ENCODE measurements around the gene CCL22. TPM values are rescaled to one million over a fixed set of nuclear protein-coding genes. Genes with fewer than 3 reads are reported as not detected.
"Not testable (repeated sequence)": the region's sequence is repeated elsewhere in the genome, so short reads cannot be mapped to it uniquely, and the experiment has no call there.

CCL22 gene
- total and polyA plus RNA-seq, 2 experiments from 2014 or later, result 0.19 TPM; not detected in 1

GRCh38 chr16:57397493-57397892 lies 38.9 kb downstream of the CCL22 start:
- H3K4me2 ChIP-seq; H3K27ac Mint-ChIP-seq; H3K36me3 ChIP-seq (ENCODE audit: insufficient read depth); H3K9me3 Mint-ChIP-seq; ATAC-seq; H3K79me2 ChIP-seq (replicated peaks; ENCODE audit: insufficient read depth); H4K20me1 ChIP-seq (replicated peaks; ENCODE audit: insufficient read depth); H3K9me2 ChIP-seq (ENCODE audit: insufficient read depth); H3K4me1 Mint-ChIP-seq; H3K4me3 Mint-ChIP-seq; H3K27me3 ChIP-seq (ENCODE audit: insufficient read depth); H3K27ac ChIP-seq (ENCODE audit: low read depth); H3K27me3 Mint-ChIP-seq (ENCODE audit: insufficient read depth, low read depth, poor library complexity); H2AFZ ChIP-seq; H3K36me3 Mint-ChIP-seq (ENCODE audit: low read depth); H3K4me1 ChIP-seq (ENCODE audit: insufficient read depth); H3K4me3 ChIP-seq; DNase-seq (ENCODE audit: low spot score); H3F3A ChIP-seq (replicated peaks; ENCODE audit: low read depth): not testable (repeated sequence)

- Histone ChIP-seq H3K4me3 (no peak overlapping the region), H3K9me2 (ENCODE audit: insufficient read depth) (no peaks in the 10 kb centered on the region), H3K27me3 (ENCODE audit: insufficient read depth) (no peaks in the 10 kb centered on the region), H3K36me3 (ENCODE audit: insufficient read depth) (no peaks in the 10 kb centered on the region), H2AFZ (no peak overlapping the region), H3K79me2 (replicated peaks; ENCODE audit: insufficient read depth) (no peaks in the 10 kb centered on the region), H3K4me1 (ENCODE audit: insufficient read depth) (no peaks in the 10 kb centered on the region), H4K20me1 (replicated peaks; ENCODE audit: insufficient read depth) (no peaks in the 10 kb centered on the region), H3K4me2 (no peak overlapping the region), H3K27ac (ENCODE audit: low read depth) (no peak overlapping the region), H3F3A (replicated peaks; ENCODE audit: low read depth) (no peaks in the 10 kb centered on the region)
- Mint-ChIP-seq H3K4me3 (no peak overlapping the region), H3K27ac (no peak overlapping the region), H3K36me3 (ENCODE audit: low read depth) (no peaks in the 10 kb centered on the region), H3K9me3 (no peaks in the 10 kb centered on the region), H3K4me1 (no peaks in the 10 kb centered on the region), H3K27me3 (ENCODE audit: insufficient read depth, low read depth, poor library complexity) (peaks cover 12% of the 10 kb centered on the region)
- ATAC-seq, result peak; percentile 85
- DNase-seq (ENCODE audit: low spot score), result peak; percentile 38
- no peak for TF ChIP-seq ZNF331 (CRISPR knock-in tag; IDR thresholded peaks at IDR 0.05; ENCODE audit: low read depth)
- no peak for TF ChIP-seq NANOG (IDR thresholded peaks at IDR 0.05; ENCODE audit: borderline replicate concordance)
- no peak for TF ChIP-seq CREB1 (CRISPR knock-in tag; IDR thresholded peaks at IDR 0.05; ENCODE audit: low read depth)
- TF ChIP-seq REST (IDR thresholded peaks at IDR 0.05; ENCODE audit: unreplicated experiment), result peak; percentile 67
Observed at GRCh38 chr16:57401943-57402640, 43.5 kb downstream of the CCL22 start.

- H3K4me1 ChIP-seq (ENCODE audit: insufficient read depth), result no peaks in the 10 kb centered on the region
- Mint-ChIP-seq H3K4me1 (no peaks in the 10 kb centered on the region; the same call in 2 of the 3 replicates), H3K4me3 (no peak within 1 kb of the TSS), H3K27me3 (ENCODE audit: insufficient read depth, low read depth, poor library complexity) (peaks cover 12% of the 10 kb centered on the region), H3K27ac (no peak within 1 kb of the TSS), H3K36me3 (ENCODE audit: low read depth) (no peaks in the 10 kb centered on the region), H3K9me3 (no peaks in the 10 kb centered on the region)
- H3K27ac ChIP-seq (ENCODE audit: low read depth), result no peak within 1 kb of the TSS
- H2AFZ ChIP-seq, result no peak within 1 kb of the TSS
- H3F3A ChIP-seq (replicated peaks; ENCODE audit: low read depth), result no peaks in the 10 kb centered on the region
- ATAC-seq (no peak), DNase-seq (ENCODE audit: low spot score) (no peak)
- H3K9me2 ChIP-seq (ENCODE audit: insufficient read depth), result 0 out of 2 replicates have a peak, but pooled peaks cover 4% of the 10 kb centered on the region
- H3K79me2 ChIP-seq (replicated peaks; ENCODE audit: insufficient read depth), result no peaks in the 10 kb centered on the region
- no peak within 1 kb of the TSS for H3K4me2 ChIP-seq
- no peaks in the 10 kb centered on the region for H4K20me1 ChIP-seq (replicated peaks; ENCODE audit: insufficient read depth)
- no peaks in the 10 kb centered on the region for H3K27me3 ChIP-seq (ENCODE audit: insufficient read depth)
- no peaks in the 10 kb centered on the region for H3K36me3 ChIP-seq (ENCODE audit: insufficient read depth)
- no peak within 1 kb of the TSS for H3K4me3 ChIP-seq
- no peak for TF ChIP-seq POLR2AphosphoS5 (IDR thresholded peaks at IDR 0.05; ENCODE audit: low read depth)
- no peak for TF ChIP-seq EZH2 (IDR thresholded peaks at IDR 0.05; ENCODE audit: low read depth, unreplicated experiment)
- TF ChIP-seq ETS1 (IDR thresholded peaks at IDR 0.05), result no peak
- no peak for TF ChIP-seq STAT1 (IDR thresholded peaks at IDR 0.05; ENCODE audit: unreplicated experiment)
- no peak for TF ChIP-seq EZH2phosphoT487 (IDR thresholded peaks at IDR 0.05; ENCODE audit: unreplicated experiment)
- TF ChIP-seq JUNB (IDR thresholded peaks at IDR 0.05; ENCODE audit: unreplicated experiment), result no peak
- TF ChIP-seq REST (IDR thresholded peaks at IDR 0.05; ENCODE audit: unreplicated experiment), result no peak
Observed at GRCh38 chr16:57403965-57404817, 45.6 kb downstream of the CCL22 start, which contains the start of gene CCL17. Gene CCL17 (plus strand): TSS chr16:57404767. CDS start chr16:57413933, 9,166 bp downstream.

Measured in GM23338 (cell line).